ENCODE measurements around the gene TBC1D2. TPM values are rescaled to one million over a fixed set of nuclear protein-coding genes. Genes with fewer than 3 reads are reported as not detected.
"Not testable (repeated sequence)": the region's sequence is repeated elsewhere in the genome, so short reads cannot be mapped to it uniquely, and the experiment has no call there.

TBC1D2 gene
- total RNA-seq, 1 experiment from 2014 or later = 12.2 TPM

GRCh38 chr9:98182889-98183599, 72.4 kb downstream of the TBC1D2 start:
- no peak for DNase-seq (ENCODE audit: low read depth)
- in situ Hi-C loops (cut with HindIII; ENCODE audit: low pct_unique_long_range_greater_than_20kb, low sequenced_read_pairs) = no loop called here

- DNase-seq (ENCODE audit: low read depth) = no peak
- in situ Hi-C loops (cut with HindIII; ENCODE audit: low pct_unique_long_range_greater_than_20kb, low sequenced_read_pairs) = no loop called here
Observed at GRCh38 chr9:98182069-98182820, 73.2 kb downstream of the TBC1D2 start.

GRCh38 chr9:98181746-98182068, 73.7 kb downstream of the TBC1D2 start:
- in situ Hi-C loops (cut with HindIII; ENCODE audit: low pct_unique_long_range_greater_than_20kb, low sequenced_read_pairs) = no loop called here
- no peak for DNase-seq (ENCODE audit: low read depth)

- in situ Hi-C loops (cut with HindIII; ENCODE audit: low pct_unique_long_range_greater_than_20kb, low sequenced_read_pairs) = no loop called here
- no peak for DNase-seq (ENCODE audit: low read depth)
Observed at GRCh38 chr9:98180996-98181395, 74.5 kb downstream of the TBC1D2 start.

GRCh38 chr9:98178874-98179850, 76.3 kb downstream of the TBC1D2 start:
- in situ Hi-C loops (cut with HindIII; ENCODE audit: low pct_unique_long_range_greater_than_20kb, low sequenced_read_pairs) = no loop called here
- DNase-seq (ENCODE audit: low read depth) = no peak

GRCh38 chr9:98176391-98177259, 78.8 kb downstream of the TBC1D2 start:
- DNase-seq (ENCODE audit: low read depth) = no peak
- in situ Hi-C loops (cut with HindIII; ENCODE audit: low pct_unique_long_range_greater_than_20kb, low sequenced_read_pairs) = no loop called here

GRCh38 chr9:98175762-98176161, 79.7 kb downstream of the TBC1D2 start:
- in situ Hi-C loops (cut with HindIII; ENCODE audit: low pct_unique_long_range_greater_than_20kb, low sequenced_read_pairs) = no loop called here
- no peak for DNase-seq (ENCODE audit: low read depth)

- no peak for DNase-seq (ENCODE audit: low read depth)
- in situ Hi-C loops (cut with HindIII; ENCODE audit: low pct_unique_long_range_greater_than_20kb, low sequenced_read_pairs) = no loop called here
Observed at GRCh38 chr9:98175028-98175569, 80.3 kb downstream of the TBC1D2 start.

- in situ Hi-C loops (cut with HindIII; ENCODE audit: low pct_unique_long_range_greater_than_20kb, low sequenced_read_pairs); DNase-seq (ENCODE audit: low read depth): not testable (repeated sequence)
Observed at GRCh38 chr9:98174502-98174918, 80.9 kb downstream of the TBC1D2 start.

GRCh38 chr9:98173181-98173580, 82.3 kb downstream of the TBC1D2 start:
- in situ Hi-C loops (cut with HindIII; ENCODE audit: low pct_unique_long_range_greater_than_20kb, low sequenced_read_pairs) = no loop called here

GRCh38 chr9:98172604-98173003, 82.8 kb downstream of the TBC1D2 start:
- in situ Hi-C loops (cut with HindIII; ENCODE audit: low pct_unique_long_range_greater_than_20kb, low sequenced_read_pairs) = no loop called here
- DNase-seq (ENCODE audit: low read depth) = no peak

More at GRCh38 chr9:98173181-98173580, 82.3 kb downstream of the TBC1D2 start:
- no peak for DNase-seq (ENCODE audit: low read depth)

- in situ Hi-C loops (cut with HindIII; ENCODE audit: low pct_unique_long_range_greater_than_20kb, low sequenced_read_pairs) = no loop called here
Observed at GRCh38 chr9:98171176-98171925, 84.1 kb downstream of the TBC1D2 start.

GRCh38 chr9:98168941-98169488, 86.4 kb downstream of the TBC1D2 start:
- in situ Hi-C loops (cut with HindIII; ENCODE audit: low pct_unique_long_range_greater_than_20kb, low sequenced_read_pairs) = no loop called here

More at GRCh38 chr9:98171176-98171925, 84.1 kb downstream of the TBC1D2 start:
- no peak for DNase-seq (ENCODE audit: low read depth)

GRCh38 chr9:98168153-98168780, 87.2 kb downstream of the TBC1D2 start:
- in situ Hi-C loops (cut with HindIII; ENCODE audit: low pct_unique_long_range_greater_than_20kb, low sequenced_read_pairs) = no loop called here
- no peak for DNase-seq (ENCODE audit: low read depth)

More at GRCh38 chr9:98168941-98169488, 86.4 kb downstream of the TBC1D2 start:
- no peak for DNase-seq (ENCODE audit: low read depth)

- DNase-seq (ENCODE audit: low read depth) = no peak
- in situ Hi-C loops (cut with HindIII; ENCODE audit: low pct_unique_long_range_greater_than_20kb, low sequenced_read_pairs) = no loop called here
Observed at GRCh38 chr9:98164912-98165311, 90.5 kb downstream of the TBC1D2 start.

GRCh38 chr9:98162613-98163012, 92.8 kb downstream of the TBC1D2 start:
- in situ Hi-C loops (cut with HindIII; ENCODE audit: low pct_unique_long_range_greater_than_20kb, low sequenced_read_pairs) = no loop called here
- no peak for DNase-seq (ENCODE audit: low read depth)

Data from Caki2 (cell line).